H1 (cell line): Measurements from ENCODE around the gene KBTBD3.

Experiments used
- BRCA1 ChIP-seq: IDR thresholded peaks from 2 replicates; pipeline ENCODE4 v1.6.1; 2012; ENCODE audit warnings: low read depth, low read length, improper control_type of control experiment
- EZH2 ChIP-seq: fragments of 200-600 bp; sonication (generic); IDR thresholded peaks from 2 replicates; pipeline ENCODE4 v1.7.1; 2012; ENCODE audit warnings: low read depth, mild to moderate bottlenecking, moderate library complexity, low read length, inconsistent platforms; ENCODE audit not compliant: severe bottlenecking
- GTF2F1 ChIP-seq: IDR thresholded peaks from 2 replicates; pipeline ENCODE4 v1.6.1; 2012; ENCODE audit warnings: low read depth, low read length, improper control_type of control experiment, borderline replicate concordance
- JUND ChIP-seq: IDR thresholded peaks from 2 replicates; pipeline ENCODE4 v1.6.1; 2011; ENCODE audit warnings: mild to moderate bottlenecking, improper control_type of control experiment, low read length
- KDM1A ChIP-seq: fragments of 200-600, 300-600 bp; sonication (generic); IDR thresholded peaks from 2 replicates; pipeline ENCODE4 v1.7.1; 2016; ENCODE audit warnings: mild to moderate bottlenecking, low read length, borderline replicate concordance
- NANOG ChIP-seq: IDR thresholded peaks from 2 replicates; pipeline ENCODE4 v1.6.1; 2011; ENCODE audit warnings: low read length, low read depth, mild to moderate bottlenecking, inconsistent platforms; ENCODE audit not compliant: insufficient read depth, poor library complexity, severe bottlenecking
- POLR2A ChIP-seq, 2 experiments: IDR thresholded peaks; 1 replicate in 1 of 2; 2 replicates in 1 of 2; pipeline ENCODE4 v1.6.1; 2011; ENCODE audit warnings: low read depth in 2 of 2, low read length in 2 of 2, mild to moderate bottlenecking in 2 of 2; ENCODE audit errors: control extremely low read depth in 1 of 2
- RFX5 ChIP-seq: IDR thresholded peaks from 2 replicates; pipeline ENCODE4 v1.6.1; 2011; ENCODE audit warnings: low read depth, low read length, improper control_type of control experiment, borderline replicate concordance
- SP2 ChIP-seq: IDR thresholded peaks from 2 replicates; pipeline ENCODE4 v1.6.1; 2012; ENCODE audit warnings: mild to moderate bottlenecking, low read length, inconsistent platforms
- TBP ChIP-seq: IDR thresholded peaks from 2 replicates; pipeline ENCODE4 v1.6.1; 2011; ENCODE audit warnings: low read depth, low read length, improper control_type of control experiment
- TF ChIP-seq, protein P1 (sequence below), 3 experiments: IDR thresholded peaks; 1 replicate in 2 of 3; 2 replicates in 1 of 3; pipeline versions ENCODE4 v1.5.1 to v1.6.1; 2011; ENCODE audit warnings: low read length in 3 of 3, mild to moderate bottlenecking in 3 of 3, inconsistent platforms in 2 of 3, low read depth in 1 of 3, moderate library complexity in 1 of 3; ENCODE audit not compliant: insufficient read depth in 1 of 3; ENCODE audit errors: control extremely low read depth in 1 of 3
- TF ChIP-seq, protein P2 (sequence below): IDR thresholded peaks from 2 replicates; pipeline ENCODE4 v1.6.1; 2011; ENCODE audit warnings: low read length, improper control_type of control experiment

DNA sequence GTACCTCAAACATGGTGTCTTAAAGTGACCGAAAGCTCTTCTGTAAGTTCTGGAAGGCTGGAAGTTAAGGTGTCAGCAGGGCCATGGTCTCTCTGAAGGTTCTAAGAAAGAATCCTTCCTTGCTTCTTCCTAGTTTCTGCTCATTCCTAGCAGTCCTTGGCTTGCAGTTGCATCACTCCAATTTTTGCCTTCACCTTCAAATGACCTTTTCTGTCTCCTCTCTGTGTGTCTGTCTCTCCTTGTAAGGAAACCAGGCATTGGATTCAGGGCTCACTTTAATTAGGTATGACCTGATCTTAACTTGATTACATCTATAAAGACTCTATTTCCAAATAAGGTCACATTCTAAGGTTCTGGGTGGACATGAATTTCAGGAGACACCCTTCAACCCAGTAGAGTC is 9.0 kb upstream of the KBTBD3 start:
- TF ChIP-seq, protein P1, sequence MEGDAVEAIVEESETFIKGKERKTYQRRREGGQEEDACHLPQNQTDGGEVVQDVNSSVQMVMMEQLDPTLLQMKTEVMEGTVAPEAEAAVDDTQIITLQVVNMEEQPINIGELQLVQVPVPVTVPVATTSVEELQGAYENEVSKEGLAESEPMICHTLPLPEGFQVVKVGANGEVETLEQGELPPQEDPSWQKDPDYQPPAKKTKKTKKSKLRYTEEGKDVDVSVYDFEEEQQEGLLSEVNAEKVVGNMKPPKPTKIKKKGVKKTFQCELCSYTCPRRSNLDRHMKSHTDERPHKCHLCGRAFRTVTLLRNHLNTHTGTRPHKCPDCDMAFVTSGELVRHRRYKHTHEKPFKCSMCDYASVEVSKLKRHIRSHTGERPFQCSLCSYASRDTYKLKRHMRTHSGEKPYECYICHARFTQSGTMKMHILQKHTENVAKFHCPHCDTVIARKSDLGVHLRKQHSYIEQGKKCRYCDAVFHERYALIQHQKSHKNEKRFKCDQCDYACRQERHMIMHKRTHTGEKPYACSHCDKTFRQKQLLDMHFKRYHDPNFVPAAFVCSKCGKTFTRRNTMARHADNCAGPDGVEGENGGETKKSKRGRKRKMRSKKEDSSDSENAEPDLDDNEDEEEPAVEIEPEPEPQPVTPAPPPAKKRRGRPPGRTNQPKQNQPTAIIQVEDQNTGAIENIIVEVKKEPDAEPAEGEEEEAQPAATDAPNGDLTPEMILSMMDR (IDR thresholded peaks at IDR 0.05; ENCODE audit: control extremely low read depth in 1 of 3, insufficient read depth in 1 of 3, low read depth in 1 of 3, low read length in 3 of 3): no peak
- no peak for TF ChIP-seq SP2
- no peak for TF ChIP-seq NANOG
- TF ChIP-seq BRCA1: no peak
- no peak for TF ChIP-seq POLR2A (IDR thresholded peaks at IDR 0.05; ENCODE audit: control extremely low read depth in 1 of 2, low read depth in 2 of 2, low read length in 2 of 2)
- TF ChIP-seq TBP: no peak
- TF ChIP-seq, protein P2, sequence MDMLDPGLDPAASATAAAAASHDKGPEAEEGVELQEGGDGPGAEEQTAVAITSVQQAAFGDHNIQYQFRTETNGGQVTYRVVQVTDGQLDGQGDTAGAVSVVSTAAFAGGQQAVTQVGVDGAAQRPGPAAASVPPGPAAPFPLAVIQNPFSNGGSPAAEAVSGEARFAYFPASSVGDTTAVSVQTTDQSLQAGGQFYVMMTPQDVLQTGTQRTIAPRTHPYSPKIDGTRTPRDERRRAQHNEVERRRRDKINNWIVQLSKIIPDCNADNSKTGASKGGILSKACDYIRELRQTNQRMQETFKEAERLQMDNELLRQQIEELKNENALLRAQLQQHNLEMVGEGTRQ: no peak
- no peak for TF ChIP-seq GTF2F1
- no peak for TF ChIP-seq RFX5
- TF ChIP-seq KDM1A: no peak
- no peak for TF ChIP-seq EZH2
- no peak for TF ChIP-seq JUND
